ENCODE measurements around the gene MCF2L. TPM values are rescaled to one million over a fixed set of nuclear protein-coding genes. Genes with fewer than 3 reads are reported as not detected.

Gene MCF2L
- total and polyA plus RNA-seq, 9 of the 15 experiments (the other 6 are each of a cell fraction or from before 2014, with no cell fraction given) = 0.05 to 0.25 (median 0.18) TPM; not detected in 5

DNA sequence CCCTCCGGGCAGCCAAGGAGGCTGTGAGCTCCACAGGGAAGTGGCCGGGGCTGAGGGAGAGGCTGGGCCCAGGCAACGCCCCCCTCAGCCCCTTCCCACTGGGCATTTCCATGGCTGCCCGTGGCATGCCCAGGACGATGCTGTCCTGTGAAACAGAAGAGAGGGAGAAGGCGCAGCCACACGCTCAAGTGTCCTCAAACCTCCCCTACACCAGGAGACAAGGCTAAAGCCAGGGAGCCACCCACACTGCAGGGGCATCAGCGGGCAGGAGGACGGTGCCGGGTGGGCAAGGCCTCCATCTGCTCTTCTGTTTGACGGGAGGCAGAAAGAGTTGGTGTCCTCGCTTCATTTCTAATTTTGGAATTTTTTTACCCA lies 175.2 kb downstream of the MCF2L start (continued):
- TF ChIP-seq, protein P1, sequence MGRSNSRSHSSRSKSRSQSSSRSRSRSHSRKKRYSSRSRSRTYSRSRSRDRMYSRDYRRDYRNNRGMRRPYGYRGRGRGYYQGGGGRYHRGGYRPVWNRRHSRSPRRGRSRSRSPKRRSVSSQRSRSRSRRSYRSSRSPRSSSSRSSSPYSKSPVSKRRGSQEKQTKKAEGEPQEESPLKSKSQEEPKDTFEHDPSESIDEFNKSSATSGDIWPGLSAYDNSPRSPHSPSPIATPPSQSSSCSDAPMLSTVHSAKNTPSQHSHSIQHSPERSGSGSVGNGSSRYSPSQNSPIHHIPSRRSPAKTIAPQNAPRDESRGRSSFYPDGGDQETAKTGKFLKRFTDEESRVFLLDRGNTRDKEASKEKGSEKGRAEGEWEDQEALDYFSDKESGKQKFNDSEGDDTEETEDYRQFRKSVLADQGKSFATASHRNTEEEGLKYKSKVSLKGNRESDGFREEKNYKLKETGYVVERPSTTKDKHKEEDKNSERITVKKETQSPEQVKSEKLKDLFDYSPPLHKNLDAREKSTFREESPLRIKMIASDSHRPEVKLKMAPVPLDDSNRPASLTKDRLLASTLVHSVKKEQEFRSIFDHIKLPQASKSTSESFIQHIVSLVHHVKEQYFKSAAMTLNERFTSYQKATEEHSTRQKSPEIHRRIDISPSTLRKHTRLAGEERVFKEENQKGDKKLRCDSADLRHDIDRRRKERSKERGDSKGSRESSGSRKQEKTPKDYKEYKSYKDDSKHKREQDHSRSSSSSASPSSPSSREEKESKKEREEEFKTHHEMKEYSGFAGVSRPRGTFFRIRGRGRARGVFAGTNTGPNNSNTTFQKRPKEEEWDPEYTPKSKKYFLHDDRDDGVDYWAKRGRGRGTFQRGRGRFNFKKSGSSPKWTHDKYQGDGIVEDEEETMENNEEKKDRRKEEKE (IDR thresholded peaks at IDR 0.05; ENCODE audit: borderline replicate concordance in 1 of 2, control insufficient read depth in 1 of 2, low read depth in 2 of 2, low read length in 1 of 2) = no peak
- TF ChIP-seq ELF1 (tag; IDR thresholded peaks at IDR 0.05) (no peak), ZNF384 (IDR thresholded peaks at IDR 0.05; ENCODE audit: low read depth, low read length) (no peak)

GRCh38 chr13:113145496-113145895 lies 176.5 kb downstream of the MCF2L start:
- H3K36me3 ChIP-seq (ENCODE audit: control insufficient read depth, insufficient read depth, low read length) = no peaks in the 10 kb centered on the region
- no peak overlapping the region for H3K9ac ChIP-seq (ENCODE audit: insufficient read depth in 1 of 2, low read depth in 2 of 2, low read length in 2 of 2)
- no peaks in the 10 kb centered on the region for H3K9me3 ChIP-seq (replicated peaks; ENCODE audit: control insufficient read depth, insufficient read depth, low read depth, low read length)
- BruUV-seq (replicated peaks) = no TSS peak
- no peaks in the 10 kb centered on the region for H3K79me2 ChIP-seq (ENCODE audit: control insufficient read depth, insufficient read depth, low read length)
- no peak overlapping the region for H2AFZ ChIP-seq (ENCODE audit: low read depth, low read length)
- H3K27ac ChIP-seq (ENCODE audit: extremely low read depth, low read depth, low read length) = no peak overlapping the region
- peaks cover 0 to 19% of the 10 kb centered on the region in 2 experiments; a peak in 2 of 5 replicates for H3K4me1 ChIP-seq (replicated peaks in 1 of 2; ENCODE audit: control insufficient read depth in 2 of 2, insufficient read depth in 2 of 2, low read length in 2 of 2)
- FAIRE-seq (no peak), ATAC-seq (no peak), DNase-seq (ENCODE audit: extremely low read depth in 1 of 4, low spot score in 3 of 4) (no peak)
- no peak for TF ChIP-seq CBFA2T3 (IDR thresholded peaks at IDR 0.05)
- no peak for TF ChIP-seq SMAD1 (IDR thresholded peaks at IDR 0.05; ENCODE audit: low read depth, low read length, partially characterized antibody)
- TF ChIP-seq ZNF431 (CRISPR knock-in tag; IDR thresholded peaks at IDR 0.05) = peak; percentile 73; the same call in 1 of the 2 replicates
- H3K4me2 ChIP-seq (ENCODE audit: insufficient read depth, low read length) = no peak overlapping the region
- H3K4me3 ChIP-seq = no peak overlapping the region
- intact Hi-C loops (cut with micrococcal nuclease) = no loop called here
- peaks cover 19 to 44% of the 10 kb centered on the region in 2 experiments; a peak in 4 of 5 replicates for H3K27me3 ChIP-seq (ENCODE audit: control insufficient read depth in 2 of 2, insufficient read depth in 2 of 2, low read length in 2 of 2)
- in situ Hi-C loops (cut with MboI) = no loop called here
- H4K20me1 ChIP-seq (replicated peaks; ENCODE audit: control insufficient read depth, insufficient read depth, low read length) = no peaks in the 10 kb centered on the region
- 30% methylated on average over 12 of the region's 12 CpGs for WGBS (ENCODE audit: insufficient coverage, low coverage, missing lambda C conversion rate)
- CTCF ChIA-PET (ENCODE audit: low intra/inter-chr PET ratio) = no interaction called here
- POLR2A ChIA-PET = no interaction called here
- no peaks in the 10 kb centered on the region for H3K9me1 ChIP-seq (ENCODE audit: control insufficient read depth, insufficient read depth, low read length)

Measured in K562 (cell line).